GM18873 (cell line): ENCODE data around the gene MSH3.
"Not testable (repeated sequence)": the region's sequence is repeated elsewhere in the genome, so short reads cannot be mapped to it uniquely, and the experiment has no call there.

Experiments used
- ATAC-seq: cut with Tn5 transposase; IDR thresholded peaks from one replicate; pipeline ENCODE4 v1.9.1; 2021; ENCODE audit warnings: mild to moderate bottlenecking, moderate library complexity, moderate number of reproducible peaks; ENCODE audit not compliant: unreplicated experiment, low FRiP score

Gene MSH3

DNA sequence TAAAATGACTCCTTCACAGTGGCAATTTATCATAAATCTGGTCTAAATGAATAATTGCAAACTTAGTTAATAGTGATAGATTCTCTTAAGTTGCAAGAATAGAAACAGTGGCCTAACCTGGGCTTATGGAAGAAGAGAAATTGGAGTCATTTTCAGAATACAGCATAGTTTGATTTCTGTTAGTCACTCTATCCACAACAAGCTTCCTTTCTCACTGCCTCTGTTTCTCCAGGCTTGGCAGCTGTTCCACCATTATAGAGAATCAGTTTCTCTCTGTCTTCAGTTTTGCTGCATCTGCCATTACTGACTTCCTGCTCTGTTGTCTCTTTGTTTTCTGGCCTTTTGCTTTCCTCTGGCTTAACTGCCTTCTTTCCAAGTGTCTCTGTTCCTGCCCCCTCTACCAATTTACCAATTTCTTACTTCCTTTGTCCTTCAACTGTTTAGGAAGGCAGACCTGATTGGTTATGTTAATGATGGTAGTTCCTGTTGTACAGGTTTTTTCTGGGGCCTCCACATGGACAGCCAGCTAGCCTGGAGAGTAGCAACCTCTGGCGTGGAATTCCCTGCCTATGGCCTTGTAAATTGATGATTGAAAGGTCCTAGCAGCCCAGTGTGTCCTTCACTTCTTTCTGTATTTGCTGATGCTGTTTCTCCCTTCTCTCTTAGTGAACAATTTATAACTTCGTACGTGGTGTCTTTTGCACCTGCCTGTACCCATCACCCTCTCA is 229.8 kb downstream of the MSH3 start:
- no peak for ATAC-seq

DNA sequence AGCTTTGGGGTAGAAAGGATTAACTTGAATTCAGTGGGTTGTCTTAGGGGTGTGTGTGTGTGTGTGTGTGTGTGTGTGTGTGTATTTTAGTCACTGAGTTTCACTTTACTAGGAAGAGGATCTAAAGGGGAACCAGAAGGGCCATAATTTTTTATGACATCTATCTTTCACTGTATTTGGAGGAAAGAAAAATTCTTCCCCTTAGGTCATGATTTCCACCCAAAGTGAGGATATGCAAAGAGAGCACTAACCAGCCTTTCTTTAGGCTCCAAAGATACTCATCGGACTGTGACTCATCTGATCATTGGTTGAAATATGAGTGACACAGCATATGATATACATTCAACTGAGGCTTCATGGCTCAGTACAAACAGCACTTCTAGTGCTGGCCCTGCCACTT is 230.5 kb downstream of the MSH3 start:
- no peak for ATAC-seq

- no peak for ATAC-seq
These were observed 231.0 kb downstream of the MSH3 start for GRCh38 chr5:80885396-80886000.

GRCh38 chr5:80894083-80894482 is 239.6 kb downstream of the MSH3 start:
- no peak for ATAC-seq

- ATAC-seq: no peak
These were observed 241.1 kb downstream of the MSH3 start for GRCh38 chr5:80895523-80895922.

- not testable (repeated sequence) for ATAC-seq
These were observed 248.2 kb downstream of the MSH3 start for GRCh38 chr5:80902624-80903023.

- ATAC-seq: no peak
These were observed 250.2 kb downstream of the MSH3 start for GRCh38 chr5:80904533-80905187.

DNA sequence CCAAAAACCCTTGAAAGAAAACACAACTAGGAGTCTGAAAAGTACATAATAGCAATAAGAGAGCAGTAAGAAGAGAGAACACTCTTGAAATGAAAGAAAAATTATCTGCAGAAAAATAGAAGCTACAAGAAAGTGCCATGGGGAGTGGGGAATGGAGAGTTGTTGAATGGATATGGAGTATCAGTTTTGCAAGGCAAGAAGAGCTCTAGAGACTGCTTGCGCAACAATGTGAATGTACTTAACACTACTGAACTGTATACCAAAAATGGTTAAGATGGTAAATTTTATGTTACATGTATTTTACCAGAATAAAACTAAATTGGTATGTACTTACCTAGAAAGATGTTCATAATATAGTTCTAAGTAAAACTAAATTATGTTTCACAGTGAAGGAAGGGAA is 251.0 kb downstream of the MSH3 start:
- no peak for ATAC-seq

DNA sequence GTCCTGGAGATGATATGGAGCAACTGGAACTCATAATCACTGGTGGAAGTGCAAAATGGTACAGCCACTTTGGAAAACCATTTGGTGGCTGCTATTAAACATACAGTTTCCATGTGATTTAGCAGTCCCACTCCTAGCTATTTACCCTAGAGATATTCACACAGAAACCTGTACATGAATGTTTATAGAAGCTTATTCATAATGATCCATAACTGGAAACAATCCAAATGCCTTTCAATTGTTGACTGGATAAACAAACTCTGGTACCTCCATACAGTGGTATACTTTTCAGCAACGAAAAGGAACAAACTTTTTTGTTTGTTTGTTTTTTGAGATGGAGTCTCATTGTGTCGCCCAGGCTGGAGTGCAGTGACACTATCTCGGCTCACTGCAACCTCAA is 258.0 kb downstream of the MSH3 start:
- no peak for ATAC-seq

- ATAC-seq: no peak
These were observed 261.3 kb downstream of the MSH3 start for GRCh38 chr5:80915716-80916115.

DNA sequence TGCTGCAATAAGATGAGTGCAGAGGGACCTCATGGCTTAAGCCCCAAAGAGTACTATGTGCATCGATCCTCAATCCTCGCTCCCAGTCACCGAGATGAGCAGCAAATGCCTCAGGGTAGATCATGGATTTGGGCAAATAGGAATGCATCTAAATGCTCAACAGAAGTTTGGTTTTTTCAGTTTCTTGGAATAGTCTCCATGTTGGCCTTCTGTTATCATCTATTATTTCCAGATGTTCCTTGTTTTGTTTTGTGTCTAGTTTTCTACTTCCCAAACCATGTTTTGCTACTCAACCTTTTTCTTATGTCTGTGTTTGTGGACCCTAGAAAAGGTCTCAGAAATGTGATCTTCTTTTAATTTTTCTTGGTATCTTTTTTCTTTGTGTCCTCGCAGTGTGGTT is 262.2 kb downstream of the MSH3 start:
- ATAC-seq: no peak

DNA sequence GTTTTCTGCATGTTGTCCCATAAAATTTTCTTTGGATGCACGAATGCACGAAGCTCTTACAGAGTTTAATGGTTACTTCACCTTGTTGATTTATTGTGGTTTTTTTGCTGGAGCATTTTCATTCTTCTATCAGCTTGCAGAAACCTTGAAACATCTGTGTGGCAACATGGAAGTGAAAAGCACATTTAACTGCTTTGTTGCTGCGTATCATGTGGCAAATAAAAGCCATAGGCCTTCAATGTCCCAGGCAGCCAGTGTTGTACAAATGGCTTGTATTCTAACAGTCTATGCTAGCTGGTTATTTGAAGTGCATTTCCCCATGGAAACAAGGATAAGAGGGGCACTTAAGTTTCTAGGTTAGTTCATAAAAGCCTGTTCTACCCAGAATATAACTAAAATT is 263.2 kb downstream of the MSH3 start:
- ATAC-seq: no peak

GRCh38 chr5:80919678-80920196 is 265.3 kb downstream of the MSH3 start:
- no peak for ATAC-seq

- no peak for ATAC-seq
These were observed 265.9 kb downstream of the MSH3 start for GRCh38 chr5:80920333-80920732.

DNA sequence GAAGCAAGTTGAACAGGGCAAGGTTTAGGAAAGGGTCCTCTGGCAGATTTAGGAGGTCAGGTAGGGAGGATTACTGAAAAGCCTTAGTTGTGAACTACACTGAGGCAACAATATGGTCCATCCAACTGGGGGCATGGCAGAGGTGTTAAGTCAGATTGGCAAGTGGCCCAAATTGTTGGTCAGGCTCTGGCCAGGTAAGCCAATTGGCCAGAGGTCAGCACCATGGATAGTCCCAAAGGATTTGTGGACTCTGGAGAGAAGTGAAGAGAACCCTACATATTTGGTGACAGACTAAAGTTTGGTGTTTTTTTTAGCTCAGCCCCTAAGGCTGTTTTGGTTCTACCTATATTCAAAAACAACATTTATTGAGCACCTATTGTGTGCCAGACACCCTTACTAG is 266.6 kb downstream of the MSH3 start:
- no peak for ATAC-seq

DNA sequence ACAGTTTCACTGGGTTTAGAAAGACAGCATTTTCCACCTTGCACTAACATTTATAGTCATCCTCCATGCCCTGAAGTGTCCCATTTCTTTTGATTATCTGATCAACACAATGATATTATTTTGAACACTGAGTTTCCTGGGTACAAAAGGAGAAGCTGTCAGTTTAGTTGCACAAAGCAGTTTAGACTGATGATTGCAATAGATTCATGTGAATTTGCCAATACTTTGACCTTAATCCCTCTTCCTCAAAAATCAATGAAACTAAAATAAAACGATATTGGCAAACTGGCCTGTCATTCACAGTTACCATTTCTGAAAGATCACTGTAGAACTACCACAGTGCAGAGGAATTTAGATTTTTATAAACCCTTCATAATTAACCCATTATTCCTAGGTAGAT is 271.5 kb downstream of the MSH3 start:
- no peak for ATAC-seq
